HepG2 (cell line): ENCODE measurements around the gene GNL3. TPM values are rescaled to one million over a fixed set of nuclear protein-coding genes. Genes with fewer than 3 reads are reported as not detected.
"Not testable (repeated sequence)": the region's sequence is repeated elsewhere in the genome, so short reads cannot be mapped to it uniquely, and the experiment has no call there.

Experiments
- ATAC-seq: fragments of 200-7000 bp; cut with Tn5 transposase; 3 replicates; pipeline ENCODE4 v1.9.1; 2020; ENCODE audit warnings: mild to moderate bottlenecking, moderate library complexity
- BruUV-seq: library from RNA; stranded (reverse); fragments of 400-500 nt; replicated peaks from 2 replicates; lab custom pipeline; 2021; lab: Mats Ljungman, UMichigan
- CTCF ChIA-PET: fragments of 300-600 bp; formaldehyde crosslinking; extraction: SDS; loops from one replicate; lab custom pipeline; 2021; ENCODE audit warnings: low total read pairs, inconsistent platforms, low intra/inter-chr PET ratio; lab: Yijun Ruan, JAX
- POLR2A ChIA-PET: fragments of 350-600 bp; sonication (Branson Sonifier 250); formaldehyde crosslinking; loops from one replicate; lab custom pipeline; 2020; ENCODE audit warnings: antibody characterized with exemption, inconsistent platforms; lab: Yijun Ruan, JAX
- DNase-seq: peaks from one replicate; pipeline ENCODE4 v3.0.0-alpha.2; 2015; ENCODE audit warnings: low spot score
- FAIRE-seq: peaks from 3 replicates; lab custom pipeline; 2011; peaks lifted over from hg19 to GRCh38; lab: Jason Lieb, UNC
- H2AFZ ChIP-seq: one replicate; pipeline ENCODE4 v1.6.1; 2011; ENCODE audit warnings: low read length, inconsistent platforms
- H3K27ac ChIP-seq: fragments of 300-600 bp; 3 replicates; pipeline ENCODE4 v1.8.0; 2011; ENCODE audit warnings: mixed run types, mild to moderate bottlenecking, mixed read lengths, low read length, inconsistent platforms; ENCODE audit not compliant: insufficient read depth; ENCODE audit errors: extremely low read length
- H3K27me3 ChIP-seq, 2 experiments: fragments of 200-600 bp in 1 of 2; 2 replicates in 1 of 2; 3 replicates in 1 of 2; pipeline versions ENCODE4 v1.6.0 to v1.8.0; 2011; ENCODE audit warnings: low read length in 2 of 2, mild to moderate bottlenecking in 2 of 2, moderate library complexity in 2 of 2, inconsistent platforms in 1 of 2; ENCODE audit not compliant: insufficient read depth in 2 of 2, control insufficient read depth in 1 of 2
- H3K36me3 ChIP-seq, 2 experiments: fragments of 200-600 bp in 1 of 2; replicated peaks in 1 of 2; 2 replicates in 1 of 2; 3 replicates in 1 of 2; pipeline versions ENCODE4 v1.5.1 to v1.8.0; 2011; ENCODE audit warnings: low read length in 2 of 2, inconsistent platforms in 1 of 2; ENCODE audit not compliant: insufficient read depth in 2 of 2, control insufficient read depth in 1 of 2
- H3K4me1 ChIP-seq: 2 replicates; pipeline ENCODE4 v1.5.1; 2012; ENCODE audit warnings: low read length, inconsistent platforms; ENCODE audit not compliant: insufficient read depth
- H3K4me2 ChIP-seq: 2 replicates; pipeline ENCODE4 v1.6.0; 2011; ENCODE audit warnings: low read depth, low read length, inconsistent platforms
- H3K4me3 ChIP-seq, 3 experiments: fragments of 200-600 bp in 1 of 3; sonication (generic), shearing (Covaris generic) in 1 of 3; replicated peaks in 1 of 3; 2 replicates each; pipeline ENCODE4 v1.5.1; 2011 to 2016; ENCODE audit warnings: low read length in 3 of 3, inconsistent platforms in 2 of 3, low read depth in 2 of 3, mild to moderate bottlenecking in 2 of 3, control low read depth in 1 of 3, mixed read lengths in 1 of 3; ENCODE audit not compliant: insufficient read depth in 1 of 3
- H3K79me2 ChIP-seq: one replicate; pipeline ENCODE4 v1.6.1; 2011; ENCODE audit warnings: low read length, inconsistent platforms; ENCODE audit not compliant: insufficient read depth
- H3K9ac ChIP-seq: 2 replicates; pipeline ENCODE4 v1.6.0; 2011; ENCODE audit warnings: mild to moderate bottlenecking, low read depth, low read length, inconsistent platforms; ENCODE audit not compliant: insufficient read depth
- H3K9me3 ChIP-seq: 2 replicates; pipeline ENCODE4 v1.5.1; 2012; ENCODE audit warnings: mild to moderate bottlenecking, low read length
- H4K20me1 ChIP-seq: 2 replicates; pipeline ENCODE4 v1.6.0; 2011; ENCODE audit warnings: inconsistent platforms, mild to moderate bottlenecking, low read length, moderate library complexity; ENCODE audit not compliant: insufficient read depth
- ARNT2 ChIP-seq: sonication (generic); formaldehyde crosslinking; IDR thresholded peaks from 2 replicates; pipeline ENCODE4 v1.8.0; 2022; ENCODE audit warnings: mild to moderate bottlenecking, low read depth, missing genetic modification reagents, moderate library complexity
- ETS1 ChIP-seq: sonication (generic); formaldehyde crosslinking; IDR thresholded peaks from 2 replicates; pipeline ENCODE4 v1.4.0; 2020; ENCODE audit warnings: missing genetic modification reagents
- FOSL2 ChIP-seq: sonication (generic); formaldehyde crosslinking; IDR thresholded peaks from 2 replicates; pipeline ENCODE4 v1.4.0; 2020; ENCODE audit warnings: missing genetic modification reagents
- KDM5A ChIP-seq: fragments of 200-600 bp; sonication (generic); IDR thresholded peaks from 2 replicates; pipeline ENCODE4 v1.7.0; 2018; ENCODE audit warnings: antibody characterized with exemption, mild to moderate bottlenecking, low read length, borderline replicate concordance
- MAFF ChIP-seq: IDR thresholded peaks from 2 replicates; pipeline ENCODE4 v1.6.1; 2011; ENCODE audit warnings: low read depth, low read length, improper control_type of control experiment
- MAFK ChIP-seq, 2 experiments: IDR thresholded peaks in 1 of 2; conservative IDR thresholded peaks in 1 of 2; 2 replicates each; pipeline ENCODE4 v1.6.1; 2011; ENCODE audit warnings: improper control_type of control experiment in 2 of 2, low read length in 2 of 2
- NR0B2 ChIP-seq: sonication (generic); formaldehyde crosslinking; IDR thresholded peaks from 2 replicates; pipeline ENCODE4 v1.4.0; 2020; ENCODE audit warnings: mild to moderate bottlenecking, missing genetic modification reagents
- TARDBP ChIP-seq: sonication (generic); formaldehyde crosslinking; IDR thresholded peaks from 2 replicates; pipeline ENCODE4 v1.8.0; 2022; ENCODE audit warnings: mild to moderate bottlenecking, missing genetic modification reagents
- ZBTB4 ChIP-seq: sonication (generic); formaldehyde crosslinking; IDR thresholded peaks from 2 replicates; pipeline ENCODE4 v1.4.0; 2020; ENCODE audit warnings: missing genetic modification reagents, mild to moderate bottlenecking, borderline replicate concordance
- ZNF720 ChIP-seq: sonication (generic); formaldehyde crosslinking; IDR thresholded peaks from 2 replicates; pipeline ENCODE4 v1.4.0; 2020; ENCODE audit warnings: missing genetic modification reagents
- ZNF747 ChIP-seq: sonication (generic); formaldehyde crosslinking; IDR thresholded peaks from 2 replicates; pipeline ENCODE4 v1.8.1; 2023; ENCODE audit warnings: missing genetic modification reagents, mild to moderate bottlenecking, borderline replicate concordance
- WGBS: methylation state at CpG from one replicate; pipeline ENCODE4 v1.1.6; 2017; ENCODE audit warnings: low lambda C conversion rate; 5-methylcytosine and 5-hydroxymethylcytosine counted together
- in situ Hi-C: cut with HindIII; loops from 2 replicates; pipeline ENCODE4 v1.10.0; 2017; ENCODE audit warnings: low pct_unique_long_range_greater_than_20kb; ENCODE audit not compliant: extremely low pct_ligation_motif_present
- intact Hi-C: fragments of 100-400 bp; cut with micrococcal nuclease; formaldehyde crosslinking; loops from one replicate; pipeline ENCODE4 v1.10.0; 2022; ENCODE audit not compliant: unreplicated experiment
- polyA plus RNA-seq, 8 experiments: library from polyadenylated mRNA; depleted of rRNA in 3 of 8; stranded (reverse) in 7 of 8; unstranded in 1 of 8; fragments of >200 nt; fragmentation: Illumina TruSeq in 4 of 8; extraction: Trizol in 4 of 8; gene quantifications; 2 replicates each; pipeline versions ENCODE4 v1.2.1 to v1.2.3, GENCODE V29; 2011 to 2016; ENCODE audit warnings: low read depth in 4 of 8, missing spikeins in 1 of 8, mixed read lengths in 1 of 8; ENCODE audit not compliant: insufficient read depth in 1 of 8
- total RNA-seq, 5 experiments: library from RNA; depleted of rRNA; stranded (reverse); fragments of >200 nt; fragmentation: Illumina TruSeq; extraction: Trizol; gene quantifications; 2 replicates each; pipeline ENCODE4 v1.2.3, GENCODE V29; 2016; ENCODE audit warnings: low read depth in 1 of 5

The GNL3 gene
- total and polyA plus RNA-seq, 2 of the 13 experiments (the other 11 are each of a cell fraction or from before 2014, with no cell fraction given): 129 to 257 TPM

- BruUV-seq, ATAC-seq, CTCF ChIA-PET, POLR2A ChIA-PET, DNase-seq, H3K4me2 ChIP-seq, FAIRE-seq, in situ Hi-C loops, H3K27ac ChIP-seq, intact Hi-C loops, H4K20me1 ChIP-seq, H3K9ac ChIP-seq, H3K27me3 ChIP-seq, H2AFZ ChIP-seq, H3K9me3 ChIP-seq, H3K4me3 ChIP-seq: not testable (repeated sequence)
- Histone ChIP-seq H3K79me2 (peaks cover 18% of the 10 kb centered on the region), H3K36me3 (peaks cover 12 to 59% of the 10 kb centered on the region in 2 experiments), H3K4me1 (peaks cover 30% of the 10 kb centered on the region)
- 100% methylated on average over 3 of the region's 3 CpGs for WGBS
Observed at GRCh38 chr3:52676201-52676600, 9.6 kb upstream of the GNL3 start.

GRCh38 chr3:52678265-52679198, 7.3 kb upstream of the GNL3 start:
- ChIA-PET CTCF (no interaction called here), POLR2A (interaction anchor here (0.9 kb wide), 1 partner anchor 27 kb away, joined by 3 read pairs; no protein-coding TSS in a partner anchor)
- no TSS peak for BruUV-seq

More at GRCh38 chr3:52678265-52679198, 7.3 kb upstream of the GNL3 start:
- H3K4me3 ChIP-seq: no peak overlapping the region
- no peak for ATAC-seq
- intact Hi-C loops (no loop called here), in situ Hi-C loops (no loop called here)
- no peaks in the 10 kb centered on the region for H3K27me3 ChIP-seq
- no peaks in the 10 kb centered on the region for H3K9me3 ChIP-seq
- no peak for FAIRE-seq
- no peak overlapping the region for H3K9ac ChIP-seq
- H3K4me2 ChIP-seq: no peak overlapping the region
- H2AFZ ChIP-seq: no peak overlapping the region
- WGBS: 95% methylated on average over 6 of the region's 6 CpGs
- H3K4me1 ChIP-seq: peaks cover 53% of the 10 kb centered on the region
- TF ChIP-seq ZNF747 (CRISPR knock-in tag) (no peak), ARNT2 (no peak), ETS1 (CRISPR knock-in tag) (no peak), FOSL2 (no peak), MAFK (conservative IDR thresholded peaks at IDR 0.05 in 1 of 2, IDR thresholded peaks at IDR 0.05 in 1 of 2; ENCODE audit: low read length in 2 of 2) (peak; percentile 68 to 83), NR0B2 (CRISPR knock-in tag) (no peak), ZNF720 (CRISPR knock-in tag) (no peak), MAFF (peak; percentile 84), KDM5A (no peak), TARDBP (CRISPR knock-in tag) (no peak), ZBTB4 (CRISPR knock-in tag) (no peak)
- no peak overlapping the region for H3K27ac ChIP-seq
- no peaks in the 10 kb centered on the region for H4K20me1 ChIP-seq
- H3K79me2 ChIP-seq: peaks cover 33% of the 10 kb centered on the region
- no peak for DNase-seq
- peaks cover 9 to 45% of the 10 kb centered on the region in 2 experiments for H3K36me3 ChIP-seq
